Renal cortical epithelial cell (primary cell): ENCODE data around the gene FGF10. TPM values are rescaled to one million over a fixed set of nuclear protein-coding genes. Genes with fewer than 3 reads are reported as not detected.

ENCODE experiments used
- DNase-seq: peaks from one replicate; pipeline ENCODE4 v3.0.0-alpha.2; 2011; ENCODE audit warnings: low read depth
- total RNA-seq: library from RNA; depleted of rRNA; stranded (reverse); fragments of >200 nt; gene quantifications from 2 replicates; pipeline ENCODE4 v1.2.3, GENCODE V29; 2014

FGF10 gene
- total RNA-seq, 1 donor from 2014 or later: not detected

- no peak for DNase-seq
Observed at GRCh38 chr5:44356231-44356630, 33.0 kb downstream of the FGF10 start.

- DNase-seq: no peak
Observed at GRCh38 chr5:44345871-44346270, 43.3 kb downstream of the FGF10 start.

GRCh38 chr5:44336708-44337107, 52.5 kb downstream of the FGF10 start:
- DNase-seq: no peak

- no peak for DNase-seq
Observed at GRCh38 chr5:44334622-44335021, 54.6 kb downstream of the FGF10 start.

- DNase-seq: peak; percentile 46
Observed at GRCh38 chr5:44332285-44332971, 56.8 kb downstream of the FGF10 start.

GRCh38 chr5:44331471-44332050, 57.7 kb downstream of the FGF10 start:
- no peak for DNase-seq

GRCh38 chr5:44329716-44330115, 59.5 kb downstream of the FGF10 start:
- DNase-seq: no peak

GRCh38 chr5:44321144-44321725, 68.0 kb downstream of the FGF10 start:
- DNase-seq: no peak

GRCh38 chr5:44320188-44320587, 69.0 kb downstream of the FGF10 start:
- no peak for DNase-seq

GRCh38 chr5:44318883-44319282, 70.3 kb downstream of the FGF10 start:
- no peak for DNase-seq

- DNase-seq: no peak
Observed at GRCh38 chr5:44312374-44312773, 76.8 kb downstream of the FGF10 start.

GRCh38 chr5:44300551-44300950, 88.7 kb downstream of the FGF10 start:
- DNase-seq: no peak

- no peak for DNase-seq
Observed at GRCh38 chr5:44299394-44299793, 89.8 kb downstream of the FGF10 start.

GRCh38 chr5:44294516-44294915, 94.7 kb downstream of the FGF10 start:
- no peak for DNase-seq

- no peak for DNase-seq
Observed at GRCh38 chr5:44292736-44293135, 96.5 kb downstream of the FGF10 start.

GRCh38 chr5:44278469-44278868, 110.8 kb downstream of the FGF10 start:
- no peak for DNase-seq

GRCh38 chr5:44275908-44276307, 113.3 kb downstream of the FGF10 start:
- no peak for DNase-seq

- DNase-seq: no peak
Observed at GRCh38 chr5:44275329-44275728, 113.9 kb downstream of the FGF10 start.

GRCh38 chr5:44267909-44268308, 121.3 kb downstream of the FGF10 start:
- DNase-seq: no peak

- DNase-seq: no peak
Observed at GRCh38 chr5:44266882-44267576, 122.2 kb downstream of the FGF10 start.

GRCh38 chr5:44265713-44266112, 123.5 kb downstream of the FGF10 start:
- no peak for DNase-seq

GRCh38 chr5:44260793-44261192, 128.4 kb downstream of the FGF10 start:
- no peak for DNase-seq
